Measurements from ENCODE around the gene ATP10A.
"Not testable (repeated sequence)": the region's sequence is repeated elsewhere in the genome, so short reads cannot be mapped to it uniquely, and the experiment has no call there.

ATP10A gene

DNA sequence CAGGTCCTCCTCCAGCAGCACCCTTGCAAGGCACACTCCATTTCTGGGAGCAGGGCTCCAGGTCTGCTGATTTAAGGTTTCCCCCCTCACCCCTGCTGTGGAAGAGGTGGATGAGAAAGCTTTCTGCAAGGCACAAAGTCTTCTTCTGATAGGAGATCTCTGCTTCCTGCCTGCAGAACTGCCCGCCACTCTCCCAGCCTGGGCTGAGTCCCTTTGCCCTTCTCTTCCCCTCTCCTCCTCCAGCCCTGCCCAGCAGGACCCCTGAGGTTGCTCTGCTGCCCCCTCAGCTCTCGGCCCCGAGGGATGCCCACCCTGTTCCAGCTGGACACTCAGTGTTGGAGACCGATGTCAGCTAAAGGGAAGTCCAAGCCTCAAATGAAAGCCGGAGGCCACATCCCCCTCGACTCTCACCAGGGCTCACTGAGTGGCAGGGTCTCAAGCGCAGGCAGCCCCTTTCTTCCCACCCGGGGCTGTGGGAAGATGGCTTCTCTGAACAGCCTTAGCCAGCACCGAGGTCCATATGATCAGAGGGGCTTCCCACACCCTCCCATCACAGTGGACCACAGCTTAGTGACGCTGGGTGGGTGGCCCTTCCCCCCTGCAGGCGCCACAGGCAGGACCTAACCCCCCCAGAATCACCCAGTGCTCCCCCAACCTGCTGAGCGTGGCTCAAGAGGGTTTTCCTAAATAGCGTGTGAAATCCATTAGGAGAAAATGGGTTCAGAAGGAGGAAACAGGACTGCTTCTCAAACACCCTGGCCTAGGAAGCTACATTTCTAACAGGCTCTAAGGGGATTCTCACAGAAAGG, 4.0 kb downstream of the ATP10A start:
- no peak overlapping the region for H3K4me3 ChIP-seq
- no peak for TF ChIP-seq FOXP2 (optimal IDR thresholded peaks at IDR 0.05; ENCODE audit: control extremely low read depth, extremely low read length, insufficient read depth)
- TF ChIP-seq EZH2 (IDR thresholded peaks at IDR 0.05): no peak
- no peak for TF ChIP-seq POLR2AphosphoS5 (IDR thresholded peaks at IDR 0.05; ENCODE audit: borderline replicate concordance, low read depth, low read length)
- no peaks in the 10 kb centered on the region for H3K36me3 ChIP-seq (ENCODE audit: insufficient read depth, low read length)
- H3K9ac ChIP-seq (ENCODE audit: insufficient read length): no peak overlapping the region
- no peak overlapping the region for H3K27ac ChIP-seq
- no peaks in the 10 kb centered on the region for H3K9me3 ChIP-seq (ENCODE audit: low read depth, low read length)
- DNase-seq (ENCODE audit: low read depth, low spot score): no peak

DNA sequence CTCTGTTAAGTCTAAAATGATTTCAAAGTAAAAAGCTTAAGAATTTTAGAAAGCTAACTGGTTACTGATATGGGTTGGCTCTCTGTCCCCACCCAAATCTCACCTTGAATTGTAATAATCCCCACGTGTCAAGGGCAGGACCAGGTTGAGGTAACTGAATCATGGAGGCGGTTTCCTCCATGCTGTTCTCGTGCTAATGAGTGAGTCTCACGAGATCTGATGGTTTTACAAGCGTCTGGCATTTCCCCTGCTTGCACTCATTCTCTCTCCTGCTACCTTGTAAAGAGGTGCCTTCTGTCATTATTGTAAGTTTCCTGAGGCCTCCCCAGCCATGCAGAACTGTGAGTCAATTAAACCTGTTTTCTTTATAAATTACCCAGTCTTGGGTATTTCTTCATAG, 7.1 kb downstream of the ATP10A start:
- H3K27ac ChIP-seq; H3K36me3 ChIP-seq (ENCODE audit: insufficient read depth, low read length); DNase-seq (ENCODE audit: low read depth, low spot score); H3K9me3 ChIP-seq (ENCODE audit: low read depth, low read length); H3K4me3 ChIP-seq; H3K9ac ChIP-seq (ENCODE audit: insufficient read length): not testable (repeated sequence)

DNA sequence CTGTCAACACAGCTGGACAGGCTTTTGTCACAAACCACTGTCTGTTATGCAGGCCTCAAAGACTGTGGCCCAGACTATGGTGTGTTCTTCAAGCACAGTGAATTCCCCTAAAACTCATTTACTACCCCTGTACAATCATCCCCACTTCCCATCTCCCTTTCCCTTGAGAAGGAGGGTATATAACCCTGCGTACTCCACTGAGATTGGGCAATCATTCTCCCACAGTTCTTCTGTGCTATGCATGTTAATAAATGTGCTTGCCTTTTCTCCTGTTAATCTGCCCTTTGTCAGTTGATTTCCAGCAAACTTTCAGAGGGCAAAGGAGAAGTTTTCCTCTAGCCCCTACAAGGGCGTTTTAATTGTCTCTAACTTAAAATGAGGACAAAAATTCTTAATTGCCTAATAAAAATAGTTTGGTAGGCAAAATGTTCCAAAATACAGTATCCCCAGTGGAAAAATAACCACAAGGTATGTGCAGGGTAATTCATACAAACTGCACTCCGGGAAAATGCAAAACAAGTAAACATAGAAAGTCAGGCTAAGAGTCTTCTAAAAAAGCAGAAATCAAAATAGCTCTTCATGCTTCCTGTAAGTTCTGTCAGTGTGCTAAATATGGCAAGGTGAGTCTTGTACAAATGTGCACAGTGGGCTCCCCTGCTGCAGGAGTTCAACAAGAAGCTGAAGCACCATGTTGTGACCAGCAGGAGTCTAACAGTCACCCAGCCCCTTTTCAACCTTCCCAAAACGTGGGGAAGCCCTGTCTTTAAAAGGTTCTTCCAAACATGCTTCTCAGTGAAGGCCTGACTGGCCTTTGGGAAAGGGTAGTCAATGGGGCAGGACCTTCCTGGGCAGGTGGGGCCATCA, 10.2 kb downstream of the ATP10A start:
- Histone ChIP-seq H3K27ac (no peak overlapping the region), H3K4me3 (no peak overlapping the region), H3K9ac (ENCODE audit: insufficient read length) (no peak overlapping the region), H3K9me3 (ENCODE audit: low read depth, low read length) (no peaks in the 10 kb centered on the region), H3K36me3 (ENCODE audit: insufficient read depth, low read length) (no peaks in the 10 kb centered on the region)
- DNase-seq (ENCODE audit: low read depth, low spot score): no peak
- TF ChIP-seq FOXP2 (optimal IDR thresholded peaks at IDR 0.05; ENCODE audit: control extremely low read depth, extremely low read length, insufficient read depth) (no peak), EZH2 (IDR thresholded peaks at IDR 0.05) (no peak), POLR2AphosphoS5 (IDR thresholded peaks at IDR 0.05; ENCODE audit: borderline replicate concordance, low read depth, low read length) (no peak)

DNA sequence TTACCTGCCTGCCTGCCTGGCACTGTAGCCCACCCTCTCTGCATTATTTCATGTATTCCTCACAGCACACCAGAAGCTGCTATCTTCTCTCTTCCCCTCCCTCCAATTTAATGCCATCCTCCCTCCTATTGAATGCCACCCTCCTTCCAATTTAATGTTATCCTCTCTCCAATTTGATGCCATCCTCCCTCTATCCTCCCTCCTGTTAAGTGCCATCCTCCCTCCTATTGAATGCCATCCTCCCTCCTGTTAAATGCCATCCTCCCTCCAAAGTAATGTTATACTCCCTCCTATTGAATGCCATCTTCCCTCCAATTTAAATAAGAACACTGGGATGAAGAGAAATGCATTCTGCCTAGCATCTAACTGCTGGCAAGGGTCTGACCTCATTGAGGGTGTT, 11.1 kb downstream of the ATP10A start:
- no peak for DNase-seq (ENCODE audit: low read depth, low spot score)
- no peak overlapping the region for H3K4me3 ChIP-seq
- no peak overlapping the region for H3K9ac ChIP-seq (ENCODE audit: insufficient read length)
- no peaks in the 10 kb centered on the region for H3K9me3 ChIP-seq (ENCODE audit: low read depth, low read length)
- H3K36me3 ChIP-seq (ENCODE audit: insufficient read depth, low read length): no peaks in the 10 kb centered on the region
- TF ChIP-seq POLR2AphosphoS5 (IDR thresholded peaks at IDR 0.05; ENCODE audit: borderline replicate concordance, low read depth, low read length) (no peak), EZH2 (IDR thresholded peaks at IDR 0.05) (no peak), FOXP2 (optimal IDR thresholded peaks at IDR 0.05; ENCODE audit: control extremely low read depth, extremely low read length, insufficient read depth) (no peak)
- no peak overlapping the region for H3K27ac ChIP-seq

DNA sequence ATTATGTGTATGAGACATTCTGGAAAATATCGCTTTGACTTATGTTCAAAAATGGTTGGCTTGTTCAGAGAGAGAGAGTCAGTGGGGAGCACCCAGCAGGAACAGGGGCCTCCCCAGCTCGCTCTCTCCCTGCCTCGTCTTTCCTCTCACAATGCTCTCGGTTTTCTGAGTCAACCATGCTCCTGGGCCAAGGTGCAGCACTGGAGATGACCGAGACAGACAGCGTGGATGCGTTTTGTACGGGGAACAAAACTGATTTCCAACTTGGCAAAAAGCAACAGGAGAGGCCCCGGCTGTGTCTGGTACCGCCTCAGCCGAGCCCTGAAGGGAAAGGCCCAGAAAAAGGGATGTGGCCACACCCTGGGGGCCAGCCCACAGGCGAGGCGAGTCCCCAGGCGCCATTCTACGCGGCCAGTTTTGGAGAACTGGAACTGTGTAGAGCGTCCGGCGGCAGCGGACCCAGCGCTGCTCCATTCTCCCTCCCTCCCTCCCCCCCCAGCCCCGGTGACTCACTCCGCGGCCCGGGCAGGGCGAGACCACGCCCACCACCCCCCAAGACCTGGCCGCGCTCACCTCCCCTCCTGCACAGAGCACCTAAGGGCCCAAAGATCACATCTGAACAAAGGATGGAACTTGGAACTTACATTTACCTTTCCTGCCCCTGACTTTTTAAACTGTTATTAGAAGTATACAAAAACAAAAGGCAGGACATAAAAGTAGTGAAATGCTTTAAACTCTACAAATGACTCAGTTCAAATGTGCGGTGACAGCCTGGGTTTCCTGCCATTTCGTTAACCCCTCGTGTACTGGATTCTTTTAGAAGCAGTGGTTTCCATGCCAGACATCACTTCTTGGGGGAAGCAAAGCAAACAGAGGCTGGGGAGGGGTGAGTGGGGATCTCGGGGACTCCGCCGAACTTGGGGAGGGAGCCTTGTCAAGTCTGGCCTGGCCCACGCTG, 12.7 kb downstream of the ATP10A start:
- H3K9ac ChIP-seq (ENCODE audit: insufficient read length): no peak overlapping the region
- H3K4me3 ChIP-seq: no peak overlapping the region
- H3K36me3 ChIP-seq (ENCODE audit: insufficient read depth, low read length): no peaks in the 10 kb centered on the region
- no peak overlapping the region for H3K27ac ChIP-seq
- H3K9me3 ChIP-seq (ENCODE audit: low read depth, low read length): no peaks in the 10 kb centered on the region
- TF ChIP-seq POLR2AphosphoS5 (IDR thresholded peaks at IDR 0.05; ENCODE audit: borderline replicate concordance, low read depth, low read length): no peak
- TF ChIP-seq FOXP2 (optimal IDR thresholded peaks at IDR 0.05; ENCODE audit: control extremely low read depth, extremely low read length, insufficient read depth): no peak
- no peak for TF ChIP-seq EZH2 (IDR thresholded peaks at IDR 0.05)
- DNase-seq (ENCODE audit: low read depth, low spot score): no peak

DNA sequence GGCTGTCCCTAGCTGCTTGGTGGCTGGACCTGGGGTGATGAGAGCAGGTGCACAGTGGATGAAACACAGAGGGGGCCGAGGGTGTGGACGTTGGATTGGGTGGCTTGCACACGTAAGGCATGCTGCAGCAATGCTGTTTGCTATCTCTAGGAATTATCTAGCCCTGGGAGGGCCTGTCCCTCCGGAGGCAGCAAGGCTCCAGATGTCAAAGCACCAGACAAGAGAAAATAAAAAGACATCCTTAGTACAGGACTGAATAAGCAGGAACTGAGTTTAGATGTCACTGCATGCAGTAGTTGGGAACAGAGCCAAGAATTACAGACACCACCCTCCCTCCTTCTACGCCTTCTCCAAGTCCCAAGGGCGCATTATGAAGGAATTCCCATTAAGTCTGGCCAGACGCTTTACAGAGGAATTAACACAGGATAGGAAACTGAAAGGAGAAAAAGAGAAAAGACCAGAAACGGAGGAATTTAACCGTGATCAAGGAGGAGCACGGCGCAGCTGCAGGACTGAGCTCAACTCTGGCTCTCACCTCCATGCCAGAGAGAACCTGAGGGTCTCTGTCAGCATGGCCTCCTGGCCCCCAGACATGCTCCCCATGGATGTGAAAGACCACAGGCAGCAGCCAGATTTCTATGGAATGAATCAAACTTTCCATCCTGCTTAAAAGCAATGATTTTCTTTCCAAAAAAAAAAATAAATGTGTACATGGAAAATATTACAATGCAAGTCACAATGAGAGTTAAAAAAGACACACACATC, 13.8 kb downstream of the ATP10A start:
- H3K27ac ChIP-seq: no peak overlapping the region
- H3K9me3 ChIP-seq (ENCODE audit: low read depth, low read length): no peaks in the 10 kb centered on the region
- TF ChIP-seq FOXP2 (optimal IDR thresholded peaks at IDR 0.05; ENCODE audit: control extremely low read depth, extremely low read length, insufficient read depth) (no peak), EZH2 (IDR thresholded peaks at IDR 0.05) (no peak), POLR2AphosphoS5 (IDR thresholded peaks at IDR 0.05; ENCODE audit: borderline replicate concordance, low read depth, low read length) (no peak)
- no peak overlapping the region for H3K9ac ChIP-seq (ENCODE audit: insufficient read length)
- no peak overlapping the region for H3K4me3 ChIP-seq
- no peaks in the 10 kb centered on the region for H3K36me3 ChIP-seq (ENCODE audit: insufficient read depth, low read length)
- DNase-seq (ENCODE audit: low read depth, low spot score): no peak

DNA sequence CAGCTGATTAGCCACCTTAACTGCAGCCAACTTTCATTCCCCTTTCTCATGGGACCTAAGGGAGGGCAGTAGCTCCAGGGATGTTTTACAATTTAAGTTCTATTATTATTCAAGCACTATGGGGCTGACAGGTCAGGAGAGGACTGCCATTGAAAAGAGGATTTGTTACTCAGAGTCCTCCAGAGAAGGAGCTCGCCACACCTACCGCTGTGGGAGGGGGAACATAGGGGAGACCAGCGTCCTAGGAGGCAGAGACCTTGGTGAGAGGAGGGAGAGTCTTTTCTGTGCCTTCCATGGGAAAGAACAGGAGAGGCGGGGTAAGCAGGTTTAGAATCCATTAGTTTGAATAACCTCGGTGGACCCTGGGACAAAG, 14.4 kb downstream of the ATP10A start:
- H3K36me3 ChIP-seq (ENCODE audit: insufficient read depth, low read length): no peaks in the 10 kb centered on the region
- DNase-seq (ENCODE audit: low read depth, low spot score): no peak
- no peak overlapping the region for H3K4me3 ChIP-seq
- TF ChIP-seq EZH2 (IDR thresholded peaks at IDR 0.05): no peak
- no peak for TF ChIP-seq POLR2AphosphoS5 (IDR thresholded peaks at IDR 0.05; ENCODE audit: borderline replicate concordance, low read depth, low read length)
- TF ChIP-seq FOXP2 (optimal IDR thresholded peaks at IDR 0.05; ENCODE audit: control extremely low read depth, extremely low read length, insufficient read depth): no peak
- H3K9ac ChIP-seq (ENCODE audit: insufficient read length): no peak overlapping the region
- H3K27ac ChIP-seq: no peak overlapping the region
- H3K9me3 ChIP-seq (ENCODE audit: low read depth, low read length): no peaks in the 10 kb centered on the region
